Bone marrow (tissue), 2 donors: ENCODE data around the gene SCT.

Source experiments
- DNase-seq, 2 donors: peaks; one replicate each; lab custom pipeline; 2025; lab: John Stamatoyannopoulos, UW

Gene SCT

DNA sequence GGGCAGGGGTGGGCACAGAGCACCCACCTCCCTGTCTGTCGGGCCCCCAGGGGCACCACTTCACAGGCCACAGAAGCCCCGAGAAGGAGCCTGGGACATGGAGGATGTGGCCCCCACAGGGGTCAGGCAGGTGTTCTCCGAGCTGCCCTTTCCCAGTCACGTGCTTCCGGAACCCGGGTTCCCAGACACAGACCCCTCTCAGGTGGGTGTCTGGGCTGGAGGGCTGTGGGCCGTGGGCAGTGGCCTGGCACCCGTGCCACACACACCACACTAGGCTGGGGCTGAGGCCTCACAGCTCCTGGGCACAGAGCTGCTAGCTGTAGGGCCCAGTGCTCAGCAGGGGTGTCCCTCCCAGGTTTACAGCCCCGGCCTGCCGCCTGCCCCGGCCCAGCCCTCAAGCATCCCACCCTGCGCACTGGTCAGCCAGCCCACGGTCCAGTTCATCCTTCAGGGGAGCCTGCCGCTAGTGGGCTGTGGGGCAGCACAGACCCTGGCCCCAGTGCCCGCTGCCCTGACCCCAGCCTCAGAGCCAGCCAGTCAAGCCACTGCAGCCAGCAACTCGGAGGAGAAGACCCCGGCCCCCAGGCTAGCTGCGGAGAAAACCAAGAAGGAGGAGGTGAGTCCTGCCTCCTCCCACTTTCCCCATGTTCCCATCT is 16.7 kb downstream of the SCT start:
- no peak for DNase-seq

DNA sequence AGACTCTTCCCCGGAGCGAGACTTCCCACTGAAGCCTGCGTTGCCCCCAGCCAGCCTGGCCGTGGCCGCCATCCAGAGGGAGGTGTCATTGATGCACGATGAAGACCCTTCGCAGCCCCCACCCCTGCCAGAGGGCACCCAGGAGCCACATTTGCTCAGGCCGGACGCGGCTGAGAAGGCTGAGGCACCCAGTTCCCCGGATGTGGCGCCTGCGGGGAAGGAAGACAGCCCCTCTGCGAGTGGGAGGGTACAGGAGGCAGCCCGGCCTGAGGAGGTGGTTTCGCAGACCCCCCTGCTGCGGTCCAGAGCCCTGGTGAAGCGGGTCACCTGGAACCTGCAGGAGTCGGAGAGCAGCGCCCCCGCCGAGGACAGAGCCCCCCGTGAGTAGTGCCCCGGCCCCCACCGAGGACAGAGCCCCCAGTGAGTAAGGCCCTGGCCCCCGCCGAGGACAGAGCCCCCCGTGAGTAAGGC is 17.6 kb downstream of the SCT start:
- DNase-seq: no peak

GRCh38 chr11:608791-609251 is 18.2 kb downstream of the SCT start:
- DNase-seq: no peak

DNA sequence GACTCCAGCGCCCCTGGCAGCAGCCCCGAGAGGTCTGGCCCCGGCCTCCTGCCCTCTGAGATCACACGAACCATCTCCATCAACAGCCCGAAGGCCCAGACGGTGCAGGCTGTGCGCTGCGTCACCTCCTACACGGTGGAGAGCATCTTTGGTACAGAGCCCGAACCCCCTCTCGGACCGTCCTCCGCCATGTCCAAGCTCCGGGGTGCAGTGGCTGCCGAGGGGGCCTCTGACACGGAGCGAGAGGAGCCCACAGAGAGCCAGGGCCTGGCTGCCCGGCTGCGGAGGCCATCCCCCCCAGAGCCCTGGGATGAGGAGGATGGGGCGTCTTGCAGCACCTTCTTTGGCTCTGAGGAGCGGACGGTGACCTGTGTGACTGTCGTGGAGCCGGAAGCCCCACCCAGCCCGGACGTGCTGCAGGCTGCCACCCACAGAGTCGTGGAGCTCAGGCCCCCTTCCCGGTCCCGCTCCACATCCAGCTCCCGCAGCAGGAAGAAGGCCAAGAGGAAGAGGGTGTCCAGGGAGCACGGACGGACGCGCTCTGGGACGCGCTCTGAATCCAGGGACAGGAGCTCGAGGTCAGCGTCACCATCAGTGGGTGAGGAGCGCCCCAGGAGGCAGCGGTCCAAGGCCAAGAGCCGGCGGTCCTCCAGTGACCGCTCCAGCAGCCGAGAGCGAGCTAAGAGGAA is 18.9 kb downstream of the SCT start:
- no peak for DNase-seq

DNA sequence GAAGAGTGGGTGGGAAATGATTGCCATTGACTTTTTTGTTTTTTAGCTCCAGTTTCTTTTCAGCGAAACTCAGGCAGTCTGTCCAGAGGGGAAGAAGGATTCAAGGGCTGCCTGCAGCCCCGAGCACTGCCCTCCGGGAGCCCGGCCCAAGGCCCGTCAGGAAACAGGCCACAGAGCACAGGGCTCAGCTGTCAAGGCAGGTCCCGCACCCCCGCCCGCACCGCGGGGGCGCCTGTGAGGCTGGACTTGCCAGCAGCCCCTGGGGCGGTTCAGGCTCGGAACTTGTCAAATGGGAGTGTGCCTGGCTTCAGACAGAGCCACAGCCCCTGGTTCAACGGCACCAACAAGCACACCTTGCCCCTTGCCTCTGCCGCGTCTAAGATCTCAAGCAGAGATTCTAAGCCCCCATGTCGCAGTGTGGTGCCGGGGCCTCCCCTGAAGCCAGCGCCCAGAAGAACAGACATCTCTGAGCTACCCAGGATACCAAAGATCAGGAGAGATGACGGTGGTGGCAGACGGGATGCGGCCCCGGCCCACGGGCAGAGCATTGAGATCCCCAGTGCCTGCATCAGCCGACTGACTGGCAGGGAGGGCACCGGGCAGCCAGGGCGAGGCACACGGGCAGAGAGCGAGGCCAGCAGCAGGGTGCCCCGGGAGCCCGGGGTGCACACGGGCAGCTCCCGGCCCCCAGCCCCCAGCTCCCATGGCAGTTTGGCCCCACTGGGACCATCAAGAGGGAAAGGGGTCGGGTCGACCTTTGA is 19.8 kb downstream of the SCT start:
- no peak for DNase-seq

GRCh38 chr11:606245-606644 is 20.7 kb downstream of the SCT start:
- DNase-seq: no peak

- DNase-seq: no peak
Measured at GRCh38 chr11:605286-606129, 21.5 kb downstream of the SCT start.

- DNase-seq: no peak
Measured at GRCh38 chr11:603154-603553, 23.8 kb downstream of the SCT start.

GRCh38 chr11:601573-602245 is 25.3 kb downstream of the SCT start:
- DNase-seq: no peak

DNA sequence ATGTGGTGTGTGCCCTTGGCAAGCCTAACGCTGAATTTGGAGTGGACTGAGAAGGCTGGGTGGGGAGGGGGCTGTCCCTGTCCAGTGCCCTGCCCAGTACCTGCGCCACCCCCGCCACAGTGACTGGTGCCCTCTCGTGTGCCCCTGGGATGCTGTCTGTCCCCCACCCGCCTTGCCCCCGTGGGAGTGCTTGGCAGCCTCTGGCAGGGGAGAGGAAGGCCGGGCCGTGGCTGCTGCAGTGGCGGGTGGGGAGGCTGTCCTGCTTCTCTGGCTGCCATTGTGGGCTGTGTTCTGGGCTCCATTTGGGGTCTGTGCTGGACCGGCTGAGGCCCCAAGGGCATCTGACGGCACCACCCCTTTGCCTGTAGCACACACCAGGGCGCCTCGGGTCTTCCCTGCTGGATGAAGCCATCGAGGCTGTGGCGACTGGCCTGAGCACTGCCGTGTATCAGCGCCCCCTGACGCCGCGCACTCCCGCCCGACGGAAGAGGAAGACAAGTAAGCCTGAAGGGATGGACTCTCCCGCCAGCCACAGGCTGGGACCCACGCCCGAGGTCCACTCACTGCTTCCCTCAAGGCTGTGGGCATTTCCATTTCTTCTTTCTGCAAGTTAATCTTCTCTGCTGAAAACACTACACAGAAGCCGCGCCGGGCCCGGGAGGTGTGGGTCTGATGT is 28.8 kb downstream of the SCT start:
- DNase-seq: no peak

DNA sequence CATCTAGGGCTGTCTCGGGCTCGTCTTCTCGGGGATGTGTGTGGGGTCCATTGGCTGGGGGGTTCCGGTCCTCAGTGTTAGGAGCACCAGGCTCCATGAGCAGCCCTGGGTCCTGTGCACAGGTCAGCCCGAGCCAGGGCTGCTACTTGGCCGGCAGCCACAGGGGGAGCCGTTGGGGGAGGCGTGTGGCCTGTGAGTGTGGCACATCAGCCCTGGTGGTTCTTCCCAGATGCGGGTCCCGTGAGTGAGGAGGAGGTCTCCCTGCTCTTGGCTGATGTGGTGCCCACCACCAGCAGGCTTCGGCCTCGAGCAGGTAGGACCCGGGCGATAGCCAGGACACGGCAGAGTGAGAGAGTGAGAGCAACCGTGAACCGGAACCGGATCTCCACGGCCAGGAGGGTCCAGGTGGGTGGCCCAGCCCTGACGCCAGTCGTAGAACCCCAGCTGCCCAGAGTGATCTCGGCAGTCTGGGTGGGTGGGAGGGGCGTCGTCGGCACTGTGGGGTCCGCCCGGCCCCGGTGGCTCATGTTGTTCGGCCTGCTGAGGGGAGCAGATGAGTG is 29.7 kb downstream of the SCT start:
- DNase-seq: no peak

GRCh38 chr11:596374-596773 is 30.6 kb downstream of the SCT start:
- DNase-seq: no peak

DNA sequence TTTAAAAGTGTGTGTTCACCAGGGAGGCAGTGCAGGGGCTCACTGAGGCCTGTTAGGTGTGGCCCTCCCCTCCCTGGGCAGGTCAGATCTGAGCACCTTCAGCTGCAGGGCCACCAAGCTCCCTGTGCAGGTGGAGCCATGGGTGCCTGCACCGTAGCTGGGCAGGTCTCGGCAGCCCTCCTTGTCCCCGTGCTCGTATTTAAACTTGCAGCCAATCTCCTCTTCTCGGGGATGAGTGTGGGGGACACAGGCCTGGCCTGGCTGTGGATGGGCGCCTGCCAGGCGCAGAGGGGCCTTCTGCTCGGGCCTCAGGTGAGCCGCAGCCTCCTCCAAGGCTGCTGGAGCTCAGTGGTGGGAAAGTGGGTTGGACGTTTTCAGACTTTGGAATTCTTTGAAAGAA is 31.6 kb downstream of the SCT start:
- DNase-seq: no peak

DNA sequence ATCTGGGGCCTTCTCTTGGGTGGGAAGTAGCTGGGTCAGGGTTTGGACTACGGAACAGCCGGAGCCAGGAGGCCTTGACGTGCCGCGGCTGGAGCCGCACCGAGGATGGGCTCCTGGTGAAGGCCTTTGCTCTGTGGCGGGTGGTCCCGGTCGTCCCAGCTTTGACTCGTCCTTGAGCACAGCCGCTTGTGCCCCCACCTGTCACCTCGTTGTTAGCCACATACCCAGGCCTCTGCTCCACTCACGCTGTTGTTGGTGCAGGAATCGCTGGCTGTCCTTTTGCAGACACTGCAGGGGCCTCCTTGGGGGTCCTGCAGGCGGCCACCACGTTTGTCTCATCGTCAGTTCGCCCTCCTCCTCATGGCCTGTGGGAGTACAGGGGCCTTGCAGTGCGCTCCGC is 33.6 kb downstream of the SCT start:
- no peak for DNase-seq

- no peak for DNase-seq
Measured at GRCh38 chr11:592918-593317, 34.1 kb downstream of the SCT start.

GRCh38 chr11:592501-592900 is 34.5 kb downstream of the SCT start:
- no peak for DNase-seq

DNA sequence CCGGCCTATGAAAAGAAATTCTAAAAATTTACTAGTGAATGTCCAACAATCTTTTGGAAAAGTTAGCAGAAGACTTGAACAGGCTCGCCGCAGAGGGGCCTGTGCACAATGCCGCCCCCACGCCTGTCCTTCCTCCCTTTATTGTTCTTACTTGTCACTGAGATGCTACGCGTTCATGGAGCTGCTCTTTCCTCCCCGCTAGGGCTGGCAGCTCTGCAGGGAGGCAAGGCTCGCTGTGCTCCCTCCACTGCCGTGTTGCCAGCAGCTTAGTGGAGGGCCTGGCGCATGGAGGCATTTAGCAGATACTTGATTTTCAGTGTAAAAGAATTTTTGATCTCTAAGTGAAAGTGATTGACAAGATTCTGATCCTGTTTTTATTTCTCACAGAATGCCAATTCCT is 36.0 kb downstream of the SCT start:
- DNase-seq: no peak

- DNase-seq: no peak
Measured at GRCh38 chr11:589798-590197, 37.2 kb downstream of the SCT start.

GRCh38 chr11:587978-588380 is 39.0 kb downstream of the SCT start:
- DNase-seq: peak; percentile 46 to 76

- no peak for DNase-seq
Measured at GRCh38 chr11:587546-587945, 39.4 kb downstream of the SCT start.
